ENCODE data around the gene CHMP1A.
A peak's percentile ranks its signal among the peaks of the same experiment; 100 is the strongest.
"Not testable (repeated sequence)": the region's sequence is repeated elsewhere in the genome, so short reads cannot be mapped to it uniquely, and the experiment has no call there.

The CHMP1A gene

DNA sequence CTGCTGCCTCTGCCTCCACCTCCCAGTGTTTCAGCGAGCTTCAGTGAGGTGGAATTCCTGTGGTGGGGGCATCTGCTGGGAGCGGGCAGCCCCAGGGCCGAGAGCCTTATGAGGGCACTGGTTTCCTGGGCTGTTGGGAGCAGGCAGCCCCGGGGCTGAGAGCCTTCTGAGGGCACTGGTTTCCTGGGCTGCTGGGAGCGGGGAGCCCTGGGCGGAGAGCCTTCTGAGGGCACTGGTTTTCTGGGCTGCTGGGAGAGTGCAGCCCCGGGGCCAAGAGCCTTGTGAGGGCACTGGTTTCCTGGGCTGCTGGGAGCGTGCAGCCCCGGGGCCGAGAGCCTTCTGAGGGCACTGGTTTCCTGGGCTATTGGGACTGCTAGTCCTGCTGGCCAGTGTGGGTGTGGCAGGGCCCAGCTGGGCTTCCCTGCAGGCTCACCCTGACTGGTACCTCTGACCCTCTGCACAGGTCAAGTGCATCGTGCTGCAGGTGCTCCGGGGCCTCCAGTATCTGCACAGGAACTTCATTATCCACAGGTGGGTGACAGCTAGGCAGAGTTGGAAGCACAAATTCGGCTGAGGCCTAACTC, 34.6 kb upstream of the CHMP1A start:
- DNase-seq (ENCODE audit: low spot score), result no peak

DNA sequence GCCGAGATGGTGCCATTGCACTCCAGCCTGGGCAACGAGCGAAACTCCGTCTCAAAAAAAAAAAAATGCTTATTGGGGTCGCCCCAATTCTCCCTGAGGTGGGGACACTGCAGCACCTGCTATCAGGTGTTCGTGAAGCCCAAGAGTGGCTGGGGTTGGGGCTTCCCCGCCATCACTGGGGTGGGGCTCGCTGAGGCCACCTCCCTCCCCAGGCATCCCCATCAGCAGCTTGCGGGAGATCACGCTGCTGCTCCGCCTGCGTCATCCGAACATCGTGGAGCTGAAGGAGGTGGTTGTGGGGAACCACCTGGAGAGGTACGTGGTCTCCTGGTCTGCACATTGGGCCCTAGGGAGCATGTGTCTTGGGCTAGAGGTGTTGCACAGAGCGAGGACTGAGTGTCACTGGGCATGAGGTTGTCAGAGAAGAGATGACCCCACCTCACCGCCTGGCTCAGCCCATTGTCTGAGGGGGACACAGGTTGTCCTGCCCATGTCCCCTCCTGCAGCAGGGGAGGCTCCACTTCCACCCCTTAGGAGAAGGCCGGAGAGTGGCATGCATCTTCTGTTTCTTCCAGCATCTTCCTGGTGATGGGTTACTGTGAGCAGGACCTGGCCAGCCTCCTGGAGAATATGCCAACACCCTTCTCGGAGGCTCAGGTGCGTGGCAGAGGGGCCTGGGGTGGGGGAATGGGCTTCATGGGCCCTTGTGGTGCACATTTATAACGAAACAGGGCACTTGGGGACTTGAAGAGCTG, 33.9 kb upstream of the CHMP1A start:
- DNase-seq (ENCODE audit: low spot score), result no peak

GRCh38 chr16:89690392-89690901, 32.9 kb upstream of the CHMP1A start:
- no peak for DNase-seq (ENCODE audit: low spot score)

GRCh38 chr16:89689621-89690020, 32.1 kb upstream of the CHMP1A start:
- DNase-seq (ENCODE audit: low spot score), result not testable (repeated sequence)

GRCh38 chr16:89689142-89689541, 31.6 kb upstream of the CHMP1A start:
- no peak for DNase-seq (ENCODE audit: low spot score)

DNA sequence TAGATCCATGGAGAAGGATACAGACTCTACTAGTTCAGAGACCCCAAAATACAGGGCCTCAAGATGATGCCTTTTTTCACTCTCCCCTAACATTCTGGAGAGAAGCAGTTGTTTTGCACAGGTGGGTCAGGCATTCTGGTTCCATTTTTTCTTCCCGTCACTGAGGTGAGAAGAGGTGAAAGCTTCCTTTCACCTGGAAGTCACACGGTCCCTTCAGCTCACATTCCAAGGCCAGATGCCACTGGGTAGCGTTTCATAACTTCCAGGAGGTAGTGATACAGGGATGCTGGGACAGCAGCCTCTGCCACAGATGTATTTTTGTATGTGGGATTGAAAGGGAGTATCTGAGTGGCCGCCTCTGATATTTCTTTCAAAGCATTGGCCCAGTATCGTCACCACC, 30.9 kb upstream of the CHMP1A start:
- no peak for DNase-seq (ENCODE audit: low spot score)

- DNase-seq (ENCODE audit: low spot score), result peak; percentile 96
Measured at GRCh38 chr16:89687092-89687940, 29.8 kb upstream of the CHMP1A start.

GRCh38 chr16:89686520-89687091, 29.1 kb upstream of the CHMP1A start, which contains the start of gene CDK10:
Gene CDK10, plus strand, starts transcription at chr16:89686689. Its CDS starts 22 bp downstream, at chr16:89686711.
- DNase-seq (ENCODE audit: low spot score), result peak; percentile 91

GRCh38 chr16:89685916-89686315, 28.4 kb upstream of the CHMP1A start:
- DNase-seq (ENCODE audit: low spot score), result no peak

DNA sequence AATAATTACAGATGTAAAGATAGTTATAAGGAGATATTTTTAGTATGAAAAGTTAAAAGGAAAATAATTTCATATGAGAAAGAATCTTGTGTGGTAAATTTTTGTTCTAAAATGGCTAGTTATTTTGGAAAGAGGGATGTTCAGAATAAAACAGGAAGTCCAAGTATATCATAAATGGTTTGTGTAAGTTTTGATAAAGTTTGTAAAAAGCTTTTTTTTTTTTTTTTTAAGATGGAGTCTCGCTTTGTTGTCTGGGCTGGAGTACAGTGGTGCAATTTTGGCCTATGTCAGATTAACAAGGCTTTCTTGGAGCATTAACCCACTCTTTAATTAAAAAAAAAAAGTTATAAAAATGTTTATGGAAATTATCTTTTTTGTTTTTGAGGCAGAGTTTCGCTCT, 20.8 kb upstream of the CHMP1A start:
- no peak for DNase-seq (ENCODE audit: low spot score)

DNA sequence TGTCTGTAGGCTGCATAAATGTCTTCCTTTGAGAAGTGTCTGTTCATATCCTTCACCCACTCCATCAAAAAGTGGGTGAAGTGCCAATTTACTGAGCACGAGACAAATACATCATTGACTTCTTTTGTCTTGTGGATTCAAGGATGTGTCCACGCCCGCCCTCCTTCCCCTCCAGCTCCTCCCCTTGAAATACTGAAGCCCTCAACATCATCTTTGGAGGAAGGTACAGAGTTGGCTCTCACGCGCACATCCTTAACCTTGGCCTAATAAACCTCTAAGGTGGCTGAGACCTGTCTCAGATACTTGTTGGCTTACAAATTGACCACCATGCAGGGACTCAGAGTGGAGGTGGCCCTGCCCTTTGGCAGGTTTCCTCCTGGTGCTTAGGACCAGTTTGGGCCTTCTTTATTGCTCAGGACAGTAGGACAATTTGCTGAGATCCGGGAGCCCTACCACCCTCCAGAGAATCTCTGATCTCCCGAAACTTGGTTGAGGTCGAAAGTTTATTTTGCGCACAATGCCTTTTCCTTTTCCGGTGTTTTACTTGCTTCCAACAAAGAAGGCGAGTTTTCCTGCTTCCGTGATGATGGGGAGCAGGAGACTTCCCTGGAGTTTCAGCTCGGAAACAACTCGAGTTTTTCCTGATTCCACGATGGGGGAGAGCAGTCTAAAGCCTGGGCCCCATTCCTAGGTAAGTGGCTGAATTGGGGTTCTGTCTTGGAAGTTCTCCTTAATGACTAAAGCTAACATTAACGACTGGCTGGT, 14.9 kb upstream of the CHMP1A start:
- DNase-seq (ENCODE audit: low spot score), result no peak

GRCh38 chr16:89671565-89671964, 14.1 kb upstream of the CHMP1A start:
- not testable (repeated sequence) for DNase-seq (ENCODE audit: low spot score)

- no peak for DNase-seq (ENCODE audit: low spot score)
Measured at GRCh38 chr16:89670496-89671431, 13.3 kb upstream of the CHMP1A start.

GRCh38 chr16:89669755-89670154, 12.2 kb upstream of the CHMP1A start:
- no peak for DNase-seq (ENCODE audit: low spot score)

- no peak for DNase-seq (ENCODE audit: low spot score)
Measured at GRCh38 chr16:89668790-89669158, 11.3 kb upstream of the CHMP1A start.

- DNase-seq (ENCODE audit: low spot score), result no peak
Measured at GRCh38 chr16:89667633-89668032, 10.1 kb upstream of the CHMP1A start.

- DNase-seq (ENCODE audit: low spot score), result peak; percentile 26
Measured at GRCh38 chr16:89667000-89667399, 9.5 kb upstream of the CHMP1A start.

GRCh38 chr16:89664238-89664637, 6.7 kb upstream of the CHMP1A start:
- not testable (repeated sequence) for DNase-seq (ENCODE audit: low spot score)

GRCh38 chr16:89661215-89661614, 3.7 kb upstream of the CHMP1A start:
- DNase-seq (ENCODE audit: low spot score), result no peak

DNA sequence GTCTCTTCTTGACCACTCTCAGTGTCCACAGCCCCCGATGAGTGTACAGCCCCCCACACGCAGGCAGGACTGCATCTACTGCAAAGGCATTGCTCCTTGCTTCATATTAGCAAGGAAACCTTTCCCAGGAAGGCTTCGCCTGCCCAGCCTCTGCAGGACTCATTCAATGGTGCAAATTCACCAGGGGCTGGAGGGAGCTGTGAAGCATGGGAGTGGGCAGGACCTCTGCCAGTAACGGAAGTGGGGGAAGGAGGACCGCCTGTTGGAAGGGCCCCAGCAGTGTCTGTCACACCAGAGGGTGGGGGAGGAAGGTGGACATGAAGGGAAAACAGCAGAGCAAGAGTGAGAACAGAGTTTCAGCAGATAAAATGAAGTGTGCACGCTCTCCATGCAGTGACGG, 2.6 kb upstream of the CHMP1A start:
- DNase-seq (ENCODE audit: low spot score), result no peak

All from kidney tubule cell (primary cell).